ENCODE results near the gene URAD.

URAD gene

DNA sequence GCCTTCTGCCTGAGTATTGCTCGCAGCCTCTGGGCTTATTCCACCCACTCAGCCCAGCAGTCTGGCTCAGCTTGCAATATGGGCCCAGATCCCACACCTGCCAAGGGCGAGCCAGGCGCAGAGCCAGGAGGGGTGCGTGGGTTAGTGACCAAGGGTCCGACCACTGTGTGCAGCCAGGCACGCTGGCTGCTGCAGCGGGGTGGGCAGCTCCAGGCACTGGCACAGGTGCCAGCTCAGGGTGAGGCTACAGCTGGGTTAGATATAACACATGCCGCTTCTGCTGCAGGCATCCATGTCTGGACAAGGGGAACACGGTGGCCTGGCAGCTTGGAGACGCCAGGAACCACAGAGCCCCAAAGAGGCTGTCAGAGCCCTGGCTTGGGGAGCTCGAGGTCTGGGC is 12.6 kb upstream of the URAD start:
- TF ChIP-seq, protein P1, sequence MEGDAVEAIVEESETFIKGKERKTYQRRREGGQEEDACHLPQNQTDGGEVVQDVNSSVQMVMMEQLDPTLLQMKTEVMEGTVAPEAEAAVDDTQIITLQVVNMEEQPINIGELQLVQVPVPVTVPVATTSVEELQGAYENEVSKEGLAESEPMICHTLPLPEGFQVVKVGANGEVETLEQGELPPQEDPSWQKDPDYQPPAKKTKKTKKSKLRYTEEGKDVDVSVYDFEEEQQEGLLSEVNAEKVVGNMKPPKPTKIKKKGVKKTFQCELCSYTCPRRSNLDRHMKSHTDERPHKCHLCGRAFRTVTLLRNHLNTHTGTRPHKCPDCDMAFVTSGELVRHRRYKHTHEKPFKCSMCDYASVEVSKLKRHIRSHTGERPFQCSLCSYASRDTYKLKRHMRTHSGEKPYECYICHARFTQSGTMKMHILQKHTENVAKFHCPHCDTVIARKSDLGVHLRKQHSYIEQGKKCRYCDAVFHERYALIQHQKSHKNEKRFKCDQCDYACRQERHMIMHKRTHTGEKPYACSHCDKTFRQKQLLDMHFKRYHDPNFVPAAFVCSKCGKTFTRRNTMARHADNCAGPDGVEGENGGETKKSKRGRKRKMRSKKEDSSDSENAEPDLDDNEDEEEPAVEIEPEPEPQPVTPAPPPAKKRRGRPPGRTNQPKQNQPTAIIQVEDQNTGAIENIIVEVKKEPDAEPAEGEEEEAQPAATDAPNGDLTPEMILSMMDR (IDR thresholded peaks at IDR 0.05; ENCODE audit: extremely low read depth, insufficient read depth, missing control alignments), result no peak
- in situ Hi-C loops (cut with MboI; ENCODE audit: low pct_unique_long_range_greater_than_20kb, low sequenced_read_pairs, unreplicated experiment), result no loop called here
- DNase-seq (ENCODE audit: low spot score), result no peak

DNA sequence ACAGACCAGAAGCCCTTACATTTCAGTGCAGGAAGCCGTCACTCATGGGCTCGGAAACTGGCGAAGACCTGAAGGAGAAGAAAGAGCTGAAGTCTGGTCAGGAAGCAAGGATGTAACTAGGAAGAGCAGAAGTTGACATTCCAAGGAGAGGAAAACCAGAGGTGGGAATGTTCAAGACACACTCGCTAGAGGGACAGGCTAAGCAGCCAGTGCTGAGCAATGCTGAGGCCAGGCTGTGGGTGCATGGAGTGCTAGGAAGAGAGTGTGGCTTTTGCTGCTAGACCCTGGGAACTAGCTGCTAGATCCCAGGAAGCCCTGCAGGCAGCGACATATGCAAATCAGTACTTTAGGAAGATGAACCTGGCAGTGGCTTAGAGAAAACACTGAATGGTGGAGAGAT is 12.1 kb upstream of the URAD start:
- in situ Hi-C loops (cut with MboI; ENCODE audit: low pct_unique_long_range_greater_than_20kb, low sequenced_read_pairs, unreplicated experiment), result no loop called here
- TF ChIP-seq, protein P1 (IDR thresholded peaks at IDR 0.05; ENCODE audit: extremely low read depth, insufficient read depth, missing control alignments), result no peak
- DNase-seq (ENCODE audit: low spot score), result no peak

DNA sequence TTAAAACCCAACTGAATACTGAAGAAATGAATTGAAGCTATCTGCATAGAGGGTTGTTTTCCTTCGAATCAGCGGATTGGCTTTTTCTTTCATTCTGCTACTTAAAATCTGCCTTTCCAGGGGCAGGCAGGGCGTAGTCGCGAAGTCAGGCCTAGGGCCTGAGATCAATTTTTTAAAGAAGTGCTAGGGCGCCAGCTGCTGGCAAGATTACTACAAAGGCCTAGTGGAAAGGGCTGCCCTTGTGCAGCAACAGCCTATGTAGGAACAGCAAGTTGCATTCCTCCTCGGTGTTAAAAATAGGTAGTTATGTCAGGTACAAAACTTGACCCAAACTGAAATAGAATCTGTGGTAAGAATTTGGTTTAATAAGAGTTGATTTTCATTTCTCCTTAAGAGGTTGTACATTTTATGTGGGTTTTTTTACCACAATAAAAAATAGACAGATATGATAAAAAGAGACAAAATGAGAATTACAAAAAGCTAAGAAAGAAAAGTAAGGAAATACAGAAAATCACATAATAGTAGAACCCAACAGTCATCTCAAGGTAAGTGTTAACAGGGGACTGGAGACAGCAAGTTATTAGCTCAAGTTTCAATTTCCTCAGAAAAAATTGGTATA is 9.5 kb upstream of the URAD start:
- in situ Hi-C loops (cut with MboI; ENCODE audit: low pct_unique_long_range_greater_than_20kb, low sequenced_read_pairs, unreplicated experiment), result no loop called here
- peak; percentile 60 for DNase-seq (ENCODE audit: low spot score)
- TF ChIP-seq, protein P1 (IDR thresholded peaks at IDR 0.05; ENCODE audit: extremely low read depth, insufficient read depth, missing control alignments), result peak; percentile 54

DNA sequence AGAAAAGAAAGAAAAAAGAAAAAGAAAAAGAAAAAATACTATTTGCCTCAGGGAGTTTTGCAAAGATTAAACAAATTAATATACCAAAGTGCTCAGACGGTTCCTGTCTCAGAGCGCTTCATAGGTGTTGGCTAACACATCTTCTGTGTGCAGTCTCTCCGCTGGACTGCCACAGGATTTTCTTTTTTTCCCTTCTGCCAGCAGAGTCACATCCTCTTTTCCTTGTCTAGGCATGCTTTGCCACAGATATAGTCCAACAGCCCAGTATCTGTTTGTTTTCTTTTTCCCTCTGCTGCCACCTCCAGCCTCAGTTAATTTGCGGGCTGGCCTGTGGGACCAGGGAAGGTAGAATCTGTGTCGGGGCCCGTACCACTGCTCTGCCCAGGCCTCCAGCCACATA is 3.4 kb upstream of the URAD start:
- no peak for DNase-seq (ENCODE audit: low spot score)
- TF ChIP-seq, protein P1 (IDR thresholded peaks at IDR 0.05; ENCODE audit: extremely low read depth, insufficient read depth, missing control alignments), result no peak
- in situ Hi-C loops (cut with MboI; ENCODE audit: low pct_unique_long_range_greater_than_20kb, low sequenced_read_pairs, unreplicated experiment), result no loop called here

DNA sequence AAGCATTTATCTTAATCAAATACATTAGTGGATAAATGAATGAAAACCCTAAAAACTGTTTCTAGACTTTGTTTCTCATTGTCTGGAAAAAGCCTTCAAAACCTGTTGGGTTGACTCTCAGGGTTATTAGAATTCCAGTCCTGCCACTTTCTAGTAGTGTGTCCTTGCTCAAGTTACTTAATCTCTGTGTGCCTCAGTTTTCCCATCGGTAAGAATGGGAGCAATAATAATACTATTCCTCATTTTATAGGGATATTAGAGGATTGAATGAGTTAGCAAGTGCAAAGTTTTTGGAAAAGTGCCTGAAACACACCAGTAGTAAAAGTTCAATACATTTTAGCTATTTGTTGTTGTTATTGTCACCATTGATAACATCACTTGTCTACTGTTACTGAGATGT is 2.9 kb downstream of the URAD start:
- in situ Hi-C loops (cut with MboI; ENCODE audit: low pct_unique_long_range_greater_than_20kb, low sequenced_read_pairs, unreplicated experiment), result loop anchor here (10.0 kb wide), 2 partner anchors 151 to 611 kb away; no protein-coding TSS in a partner anchor
- TF ChIP-seq, protein P1 (IDR thresholded peaks at IDR 0.05; ENCODE audit: extremely low read depth, insufficient read depth, missing control alignments), result no peak
- DNase-seq (ENCODE audit: low spot score), result no peak

DNA sequence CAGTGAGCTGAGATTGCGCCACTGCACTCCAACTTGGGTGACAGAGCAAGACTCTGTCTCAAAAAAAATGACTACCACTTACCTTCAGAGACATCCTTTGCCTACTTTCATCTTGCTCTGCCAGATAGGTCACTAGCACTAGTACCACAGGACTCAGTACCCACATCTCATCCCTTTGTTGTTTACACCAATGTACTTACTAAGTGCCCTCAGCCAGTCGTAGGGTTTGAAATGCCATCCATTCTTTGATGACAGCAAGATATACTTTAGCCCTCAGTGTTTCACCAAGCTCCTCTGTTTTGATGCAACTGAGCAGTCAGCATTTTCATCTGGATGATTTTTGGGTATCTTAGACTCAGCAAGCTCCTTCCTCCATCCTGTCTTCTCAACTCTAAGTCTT is 6.1 kb downstream of the URAD start:
- in situ Hi-C loops (cut with MboI; ENCODE audit: low pct_unique_long_range_greater_than_20kb, low sequenced_read_pairs, unreplicated experiment), result loop anchor here (10.0 kb wide), 2 partner anchors 148 to 608 kb away; no protein-coding TSS in a partner anchor
- TF ChIP-seq, protein P1 (IDR thresholded peaks at IDR 0.05; ENCODE audit: extremely low read depth, insufficient read depth, missing control alignments), result no peak
- no peak for DNase-seq (ENCODE audit: low spot score)

All from GM13977 (cell line).